ENCODE data around the gene HSPB6. TPM values are rescaled to one million over a fixed set of nuclear protein-coding genes. Genes with fewer than 3 reads are reported as not detected.

The HSPB6 gene
- total RNA-seq, 1 donor from 2014 or later = 0.42 TPM

DNA sequence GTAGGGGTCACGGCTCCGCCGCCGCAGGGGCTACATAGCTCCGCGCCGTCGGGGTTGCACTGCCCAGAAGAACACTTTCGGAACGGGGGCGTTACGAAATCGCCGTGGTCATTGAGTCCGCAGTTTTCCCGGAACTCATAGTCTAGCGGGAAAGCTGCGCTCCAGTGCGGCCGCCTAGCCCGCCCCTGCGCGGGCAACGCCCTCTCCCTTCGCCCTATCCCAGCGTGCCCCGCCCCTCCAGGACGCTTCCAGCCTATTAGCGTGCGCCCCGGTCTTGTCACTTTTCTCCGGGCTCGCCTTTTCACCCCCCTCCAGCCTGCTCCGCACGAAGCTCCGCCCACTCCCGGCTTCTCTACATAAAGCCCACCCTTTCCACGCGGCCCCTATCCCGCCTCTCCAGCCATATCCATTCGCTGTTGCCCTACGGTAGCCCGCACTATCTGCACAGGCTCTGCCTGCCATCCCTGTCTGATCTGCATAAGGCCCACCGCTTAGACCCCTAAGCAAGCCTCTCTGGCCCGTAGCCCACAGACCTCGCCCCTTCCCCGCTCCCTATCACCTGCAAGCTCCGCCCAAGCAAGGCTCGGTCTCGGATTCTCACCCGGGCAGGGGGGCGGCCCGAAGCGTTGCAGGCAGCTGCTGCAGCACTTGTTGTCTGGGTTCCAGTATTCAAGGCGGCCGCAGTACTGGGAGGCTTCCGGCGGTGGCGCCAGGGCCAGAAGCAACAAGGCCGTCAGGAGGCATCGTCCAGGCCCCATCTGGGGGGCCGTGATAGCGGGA lies 16.2 kb downstream of the HSPB6 start:
- Mint-ChIP-seq H3K36me3 (ENCODE audit: low read depth) (peaks cover 42% of the 10 kb centered on the region), H3K27me3 (no peaks in the 10 kb centered on the region), H3K4me1 (peaks cover 44% of the 10 kb centered on the region), H3K4me3 (peak overlapping the region; percentile 91), H3K9me3 (no peaks in the 10 kb centered on the region), H3K27ac (peak overlapping the region; percentile 97)
- DNase-seq = peak; percentile 99
- intact Hi-C loops (cut with micrococcal nuclease) = loop anchor here (1.0 to 10.0 kb wide), 5 partner anchors 23 to 374 kb away; partner anchors contain the start of genes ARHGAP33, OVOL3, POLR2I and TBCB

DNA sequence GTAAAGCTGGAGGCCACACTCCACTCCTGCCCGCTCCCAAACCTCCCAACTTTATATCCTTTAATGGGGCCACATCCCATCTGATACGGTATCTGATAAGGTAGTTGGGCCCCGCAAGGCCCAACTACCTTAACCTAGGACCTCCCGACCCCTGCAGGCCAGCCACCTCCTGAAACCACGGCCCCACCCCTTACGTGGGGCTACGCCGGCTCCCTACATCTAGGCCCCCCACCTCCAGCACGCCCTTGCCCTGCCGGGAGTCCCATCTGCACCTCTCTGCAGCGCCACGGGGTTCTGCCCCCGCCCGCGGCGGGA lies 16.8 kb downstream of the HSPB6 start:
- H3K9me3 Mint-ChIP-seq = no peaks in the 10 kb centered on the region
- H3K4me3 Mint-ChIP-seq = peak overlapping the region; percentile 91
- no peak overlapping the region for H3K27ac Mint-ChIP-seq
- no peak for DNase-seq
- peaks cover 44% of the 10 kb centered on the region for H3K4me1 Mint-ChIP-seq
- intact Hi-C loops (cut with micrococcal nuclease) = loop anchor here (1.0 to 10.0 kb wide), 5 partner anchors 23 to 375 kb away; partner anchors contain the start of genes ARHGAP33, OVOL3, POLR2I and TBCB
- peaks cover 44% of the 10 kb centered on the region for H3K36me3 Mint-ChIP-seq (ENCODE audit: low read depth)
- no peaks in the 10 kb centered on the region for H3K27me3 Mint-ChIP-seq

DNA sequence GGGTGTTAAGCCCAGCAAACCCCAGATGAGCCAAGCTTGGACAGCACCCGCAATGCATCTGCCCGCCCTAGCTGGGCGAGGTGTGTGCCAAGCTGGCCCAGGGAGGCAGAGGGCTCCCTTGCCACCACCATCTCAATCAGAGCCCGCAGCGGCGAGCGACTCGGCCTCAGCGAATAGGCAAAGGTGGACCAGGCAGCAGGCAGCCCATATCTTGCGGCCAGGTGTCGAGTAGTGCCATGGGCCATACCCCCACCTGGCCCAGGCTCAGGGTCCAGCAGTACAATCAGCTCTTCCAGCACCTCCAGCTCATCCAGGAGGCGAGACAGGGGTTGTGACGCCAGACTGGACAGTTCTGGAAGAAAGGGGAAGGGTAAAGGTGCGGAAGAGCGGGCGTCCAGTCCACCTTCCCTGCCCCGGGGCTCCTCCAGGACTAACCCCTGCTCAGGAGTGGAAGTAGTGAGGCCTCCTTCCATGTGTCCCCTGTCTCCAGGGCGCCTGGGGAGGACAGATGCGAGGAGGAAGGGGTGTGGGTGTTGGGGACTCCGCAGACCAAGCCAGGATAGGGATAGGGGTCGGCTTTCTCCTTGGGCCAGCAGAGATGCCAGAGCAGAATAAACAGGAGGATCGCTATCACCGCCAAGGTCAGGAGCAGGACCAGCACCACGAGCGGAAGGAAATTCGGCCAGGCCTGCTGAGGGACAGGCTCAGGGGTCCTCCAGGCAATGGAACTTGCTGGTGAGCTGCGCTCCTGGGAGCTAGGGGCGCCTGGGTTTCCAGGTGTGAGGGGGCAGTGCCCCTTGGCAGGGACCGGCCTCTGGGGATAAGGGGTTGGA lies 17.3 kb downstream of the HSPB6 start:
- peaks cover 49% of the 10 kb centered on the region for H3K36me3 Mint-ChIP-seq (ENCODE audit: low read depth)
- peaks cover 45% of the 10 kb centered on the region for H3K4me1 Mint-ChIP-seq
- peak overlapping the region; percentile 91 for H3K4me3 Mint-ChIP-seq
- no peaks in the 10 kb centered on the region for H3K27me3 Mint-ChIP-seq
- intact Hi-C loops (cut with micrococcal nuclease) = loop anchor here (1.0 to 10.0 kb wide), 5 partner anchors 22 to 375 kb away; partner anchors contain the start of genes ARHGAP33, OVOL3, POLR2I and TBCB
- no peak for DNase-seq
- peak overlapping the region; percentile 13 for H3K27ac Mint-ChIP-seq
- no peaks in the 10 kb centered on the region for H3K9me3 Mint-ChIP-seq

DNA sequence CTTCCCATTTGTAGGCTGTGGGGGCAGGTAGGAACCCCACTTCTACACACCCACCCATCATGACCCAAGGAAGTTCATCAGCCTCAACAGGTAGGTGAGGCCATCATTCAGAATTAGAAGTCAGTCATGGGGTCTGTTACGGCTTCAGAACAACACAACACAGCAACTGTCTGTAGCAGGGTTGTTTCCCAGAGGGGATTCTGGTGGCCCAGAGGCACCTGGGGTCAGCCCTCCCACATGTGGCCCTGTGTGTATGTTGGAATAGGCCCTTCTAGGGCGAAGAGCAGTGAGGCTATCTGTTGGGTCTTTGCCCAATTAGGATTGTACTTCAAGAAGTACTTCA lies 18.0 kb downstream of the HSPB6 start:
- peaks cover 46% of the 10 kb centered on the region for H3K4me1 Mint-ChIP-seq
- intact Hi-C loops (cut with micrococcal nuclease) = no loop called here
- DNase-seq = no peak
- H3K4me3 Mint-ChIP-seq = peak overlapping the region; percentile 10
- no peaks in the 10 kb centered on the region for H3K27me3 Mint-ChIP-seq
- peaks cover 53% of the 10 kb centered on the region for H3K36me3 Mint-ChIP-seq (ENCODE audit: low read depth)
- H3K9me3 Mint-ChIP-seq = no peaks in the 10 kb centered on the region
- H3K27ac Mint-ChIP-seq = no peak overlapping the region

GRCh38 chr19:35738021-35738886 lies 18.6 kb downstream of the HSPB6 start:
- H3K4me3 Mint-ChIP-seq = no peak overlapping the region
- intact Hi-C loops (cut with micrococcal nuclease) = no loop called here
- H3K9me3 Mint-ChIP-seq = no peaks in the 10 kb centered on the region
- peaks cover 43% of the 10 kb centered on the region for H3K4me1 Mint-ChIP-seq
- no peaks in the 10 kb centered on the region for H3K27me3 Mint-ChIP-seq
- peaks cover 54% of the 10 kb centered on the region for H3K36me3 Mint-ChIP-seq (ENCODE audit: low read depth)
- no peak for DNase-seq
- H3K27ac Mint-ChIP-seq = no peak overlapping the region

DNA sequence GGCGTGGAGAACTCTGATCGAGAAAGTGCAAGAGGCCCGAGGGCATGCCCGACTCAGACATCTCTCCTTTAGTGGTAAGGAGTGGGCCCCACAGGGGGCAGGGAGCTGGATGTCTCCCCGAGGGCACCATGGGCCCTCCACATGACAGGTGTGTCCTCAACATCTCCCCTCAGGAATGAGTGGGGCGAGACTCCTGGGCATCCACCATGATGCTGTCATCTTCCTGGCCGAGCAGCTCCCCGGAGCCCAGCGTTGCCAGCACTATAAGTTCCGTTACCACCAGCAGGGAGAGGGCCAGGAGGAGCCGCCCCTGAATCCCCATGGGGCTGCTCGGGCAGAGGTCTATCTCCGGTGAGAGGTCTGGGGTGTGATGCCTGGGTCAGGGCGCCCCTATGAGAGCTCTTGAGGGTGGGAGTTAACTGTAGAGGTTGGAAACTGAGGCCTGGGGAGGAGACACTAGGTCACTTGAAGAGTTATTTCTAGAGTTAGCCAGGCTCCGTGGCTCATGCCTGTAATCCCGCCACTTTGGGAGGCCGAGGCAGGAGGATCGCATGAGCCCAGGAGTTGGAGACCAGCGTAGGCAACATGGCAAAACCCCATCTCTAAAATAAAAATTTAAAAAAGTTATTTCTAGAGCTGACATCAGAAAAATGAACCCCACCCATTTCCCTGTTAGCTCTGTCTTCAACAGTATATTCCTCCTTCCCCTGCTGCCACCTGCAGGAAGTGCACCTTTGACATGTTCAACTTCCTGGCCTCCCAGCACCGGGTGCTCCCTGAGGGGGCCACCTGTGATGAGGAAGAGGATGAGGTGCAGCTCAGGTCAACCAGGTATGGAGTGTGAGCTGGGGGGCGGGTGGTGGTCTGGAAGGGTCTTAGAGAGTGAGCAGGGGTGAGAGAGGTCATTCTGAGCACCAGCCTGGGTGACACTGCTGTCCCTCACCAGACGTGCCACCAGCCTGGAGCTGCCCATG lies 19.6 kb downstream of the HSPB6 start:
- Mint-ChIP-seq H3K27ac (peak overlapping the region; percentile 56), H3K9me3 (no peaks in the 10 kb centered on the region), H3K4me1 (peaks cover 35% of the 10 kb centered on the region), H3K27me3 (no peaks in the 10 kb centered on the region), H3K36me3 (ENCODE audit: low read depth) (peaks cover 51% of the 10 kb centered on the region), H3K4me3 (no peak overlapping the region)
- intact Hi-C loops (cut with micrococcal nuclease) = no loop called here
- DNase-seq = peak; percentile 75

GRCh38 chr19:35734889-35735288 lies 21.9 kb downstream of the HSPB6 start:
- DNase-seq = no peak
- H3K27me3 Mint-ChIP-seq = no peaks in the 10 kb centered on the region
- peaks cover 30% of the 10 kb centered on the region for H3K4me1 Mint-ChIP-seq
- no peak overlapping the region for H3K27ac Mint-ChIP-seq
- H3K4me3 Mint-ChIP-seq = no peak overlapping the region
- intact Hi-C loops (cut with micrococcal nuclease) = no loop called here
- peaks cover 66% of the 10 kb centered on the region for H3K36me3 Mint-ChIP-seq (ENCODE audit: low read depth)
- H3K9me3 Mint-ChIP-seq = no peaks in the 10 kb centered on the region

DNA sequence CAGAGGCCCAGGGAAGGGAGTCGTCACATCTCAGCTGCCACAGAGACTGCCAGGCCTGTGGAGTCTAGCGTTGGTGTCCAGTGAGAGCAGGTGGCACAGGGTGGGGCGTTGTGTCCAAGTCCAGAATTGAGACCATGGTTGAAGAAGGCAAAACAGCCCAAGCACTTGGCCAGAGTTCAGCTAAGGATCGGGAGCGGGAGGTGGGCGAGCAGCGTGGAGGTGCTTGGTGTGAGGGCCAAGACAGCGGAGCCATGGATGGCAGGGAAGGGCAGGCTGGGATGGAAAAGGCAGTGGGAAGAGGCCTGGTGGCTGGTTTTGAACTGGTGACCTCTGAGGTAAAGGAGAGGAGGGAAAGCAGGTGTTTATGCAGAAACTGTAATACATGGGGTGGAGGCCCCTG lies 22.6 kb downstream of the HSPB6 start:
- H3K27ac Mint-ChIP-seq = no peak overlapping the region
- peaks cover 26% of the 10 kb centered on the region for H3K4me1 Mint-ChIP-seq
- H3K9me3 Mint-ChIP-seq = no peaks in the 10 kb centered on the region
- H3K4me3 Mint-ChIP-seq = no peak overlapping the region
- no peak for DNase-seq
- intact Hi-C loops (cut with micrococcal nuclease) = no loop called here
- H3K27me3 Mint-ChIP-seq = no peaks in the 10 kb centered on the region
- peaks cover 72% of the 10 kb centered on the region for H3K36me3 Mint-ChIP-seq (ENCODE audit: low read depth)

DNA sequence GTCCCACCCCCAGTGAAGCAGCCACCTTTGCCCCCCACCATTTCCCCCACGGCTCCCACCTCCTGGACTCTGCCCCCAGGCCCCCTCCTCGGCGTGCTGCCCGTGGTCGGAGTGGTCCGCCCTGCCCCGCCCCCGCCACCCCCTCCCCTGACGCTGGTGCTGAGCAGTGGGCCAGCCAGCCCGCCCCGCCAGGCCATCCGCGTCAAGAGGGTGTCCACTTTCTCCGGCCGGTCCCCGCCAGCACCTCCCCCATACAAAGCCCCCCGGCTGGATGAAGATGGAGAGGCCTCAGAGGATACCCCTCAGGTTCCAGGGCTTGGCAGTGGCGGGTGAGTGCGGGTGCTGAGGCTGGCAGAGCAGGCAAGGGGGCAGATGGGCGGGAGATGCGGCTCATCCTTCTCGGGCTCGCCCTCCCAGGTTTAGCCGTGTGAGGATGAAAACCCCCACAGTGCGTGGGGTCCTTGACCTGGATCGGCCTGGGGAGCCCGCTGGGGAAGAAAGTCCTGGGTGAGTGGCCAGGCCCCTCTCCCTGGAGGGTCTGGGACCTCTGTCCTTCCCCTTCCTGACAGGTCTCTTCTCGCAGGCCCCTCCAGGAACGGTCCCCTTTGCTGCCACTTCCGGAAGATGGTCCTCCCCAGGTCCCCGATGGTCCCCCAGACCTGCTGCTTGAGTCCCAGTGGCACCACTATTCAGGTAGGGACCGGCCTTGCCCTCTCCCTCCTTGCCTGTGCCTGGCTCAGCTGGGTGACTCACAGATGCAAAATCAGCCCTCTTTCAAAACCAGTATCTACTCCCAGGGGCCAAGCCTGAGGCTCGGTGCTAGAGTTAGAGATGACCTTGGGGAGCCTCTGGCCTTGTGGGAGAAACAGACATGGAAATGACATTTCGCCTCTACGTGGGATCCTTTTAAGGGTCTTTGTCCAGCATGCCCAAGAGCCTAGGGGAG lies 23.4 kb downstream of the HSPB6 start:
- DNase-seq = no peak
- no peak overlapping the region for H3K27ac Mint-ChIP-seq
- H3K4me3 Mint-ChIP-seq = no peak overlapping the region
- peaks cover 75% of the 10 kb centered on the region for H3K36me3 Mint-ChIP-seq (ENCODE audit: low read depth)
- peaks cover 24% of the 10 kb centered on the region for H3K4me1 Mint-ChIP-seq
- intact Hi-C loops (cut with micrococcal nuclease) = no loop called here
- no peaks in the 10 kb centered on the region for H3K27me3 Mint-ChIP-seq
- no peaks in the 10 kb centered on the region for H3K9me3 Mint-ChIP-seq

DNA sequence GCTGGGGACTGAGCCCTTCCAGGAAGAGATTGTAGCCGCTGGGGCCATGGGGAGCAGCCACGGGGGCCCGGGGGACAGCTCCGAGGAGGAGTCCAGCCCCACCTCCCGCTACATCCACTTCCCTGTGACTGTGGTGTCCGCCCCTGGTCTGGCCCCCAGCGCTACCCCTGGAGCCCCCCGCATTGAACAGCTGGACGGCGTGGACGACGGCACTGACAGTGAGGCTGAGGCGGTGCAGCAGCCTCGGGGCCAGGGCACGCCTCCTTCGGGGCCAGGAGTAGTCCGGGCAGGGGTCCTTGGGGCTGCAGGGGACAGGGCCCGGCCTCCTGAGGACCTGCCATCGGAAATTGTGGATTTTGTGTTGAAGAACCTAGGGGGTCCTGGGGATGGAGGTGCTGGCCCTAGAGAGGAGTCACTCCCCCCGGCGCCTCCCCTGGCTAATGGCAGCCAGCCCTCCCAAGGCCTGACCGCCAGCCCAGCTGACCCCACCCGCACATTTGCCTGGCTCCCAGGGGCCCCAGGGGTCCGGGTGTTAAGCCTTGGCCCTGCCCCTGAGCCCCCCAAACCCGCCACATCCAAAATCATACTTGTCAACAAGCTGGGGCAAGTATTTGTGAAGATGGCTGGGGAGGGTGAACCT lies 24.2 kb downstream of the HSPB6 start:
- Mint-ChIP-seq H3K4me3 (no peak overlapping the region), H3K36me3 (ENCODE audit: low read depth) (peaks cover 76% of the 10 kb centered on the region), H3K27me3 (no peaks in the 10 kb centered on the region), H3K27ac (no peak overlapping the region), H3K9me3 (no peaks in the 10 kb centered on the region), H3K4me1 (peaks cover 24% of the 10 kb centered on the region)
- intact Hi-C loops (cut with micrococcal nuclease) = no loop called here
- DNase-seq = no peak

GRCh38 chr19:35731779-35732405 lies 24.9 kb downstream of the HSPB6 start:
- Mint-ChIP-seq H3K9me3 (no peaks in the 10 kb centered on the region), H3K36me3 (ENCODE audit: low read depth) (peaks cover 74% of the 10 kb centered on the region), H3K27me3 (no peaks in the 10 kb centered on the region), H3K4me1 (peaks cover 20% of the 10 kb centered on the region), H3K4me3 (no peak overlapping the region), H3K27ac (no peak overlapping the region)
- DNase-seq = no peak
- intact Hi-C loops (cut with micrococcal nuclease) = no loop called here
